Ramos (cell line): ENCODE data around the gene ABCA13.

ENCODE experiments used
- in situ Hi-C: fragments of 300-500 bp; cut with MboI; formaldehyde crosslinking; loops from one replicate; pipeline ENCODE4 v1.14.3; 2022; ENCODE audit warnings: low sequenced_read_pairs; ENCODE audit not compliant: unreplicated experiment

The ABCA13 gene

DNA sequence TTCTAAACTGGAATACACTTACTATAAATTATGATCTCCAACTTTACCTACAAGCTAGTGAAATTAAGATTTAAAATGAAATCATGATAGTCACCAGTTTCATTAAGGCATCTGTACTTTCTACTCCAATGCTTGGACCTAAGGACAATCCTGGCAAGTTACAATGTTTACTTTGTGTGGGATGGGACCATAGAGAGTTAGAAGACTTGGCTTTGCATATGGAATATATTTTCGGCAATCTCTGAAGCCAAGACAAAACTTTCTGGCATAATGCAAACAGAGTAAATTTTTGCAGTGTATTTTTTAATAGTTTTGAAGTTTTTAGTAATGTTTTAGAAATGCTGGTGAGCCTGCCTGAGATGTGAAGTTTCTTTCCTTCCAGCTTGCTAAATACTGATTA is 248.9 kb downstream of the ABCA13 start:
- in situ Hi-C loops = no loop called here

GRCh38 chr7:48421357-48421756 is 250.1 kb downstream of the ABCA13 start:
- in situ Hi-C loops = no loop called here

DNA sequence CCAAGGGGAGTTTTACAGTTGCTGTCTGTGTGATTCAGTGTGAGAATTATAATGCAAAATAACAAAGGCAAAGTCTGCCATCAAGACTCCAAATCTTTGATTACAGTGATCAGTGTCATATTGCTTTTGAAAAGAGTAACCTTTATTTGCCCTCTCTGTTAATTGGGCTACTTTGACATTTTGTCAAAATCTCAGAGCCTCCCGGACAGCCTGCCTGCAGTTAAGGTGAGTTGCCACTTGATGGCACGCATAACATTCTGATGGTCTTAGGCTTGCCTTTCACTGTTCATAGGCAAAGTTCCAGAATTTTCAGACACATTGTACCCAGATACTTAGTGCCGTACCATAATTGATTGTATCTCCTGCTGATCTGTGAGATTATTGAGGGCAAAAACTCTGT is 253.5 kb downstream of the ABCA13 start:
- in situ Hi-C loops = no loop called here

GRCh38 chr7:48426331-48426965 is 255.2 kb downstream of the ABCA13 start:
- in situ Hi-C loops = no loop called here

GRCh38 chr7:48426966-48427555 is 255.8 kb downstream of the ABCA13 start:
- in situ Hi-C loops = no loop called here

- in situ Hi-C loops = no loop called here
Measured at GRCh38 chr7:48427671-48428070, 256.4 kb downstream of the ABCA13 start.

DNA sequence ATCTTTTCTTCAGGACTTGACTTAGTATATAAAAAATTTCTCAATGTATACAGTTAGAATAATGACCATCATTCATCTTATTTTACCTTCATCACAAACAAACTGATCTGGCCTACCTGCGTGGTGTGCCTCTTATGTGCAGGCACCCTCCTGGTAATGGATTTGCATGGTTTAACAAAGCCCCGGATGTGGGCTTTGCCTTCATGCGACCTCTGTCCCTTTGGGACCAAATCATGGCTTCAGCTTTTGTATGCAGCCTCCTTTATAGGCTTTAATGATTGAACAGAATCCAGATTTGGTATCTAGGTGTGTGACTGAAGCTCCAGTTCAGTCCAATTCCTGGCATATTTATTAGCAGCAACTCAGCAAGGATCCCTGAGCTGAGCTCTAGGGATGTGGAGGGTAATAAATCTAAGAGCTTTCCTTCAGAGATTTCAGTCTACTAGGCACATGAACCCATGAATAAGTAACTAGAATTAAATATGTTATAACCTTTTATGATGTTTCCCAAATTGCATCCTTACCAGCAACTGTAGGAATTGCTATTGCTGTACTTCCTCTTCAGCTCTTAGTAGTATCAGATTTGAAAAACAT is 256.9 kb downstream of the ABCA13 start:
- in situ Hi-C loops = no loop called here

DNA sequence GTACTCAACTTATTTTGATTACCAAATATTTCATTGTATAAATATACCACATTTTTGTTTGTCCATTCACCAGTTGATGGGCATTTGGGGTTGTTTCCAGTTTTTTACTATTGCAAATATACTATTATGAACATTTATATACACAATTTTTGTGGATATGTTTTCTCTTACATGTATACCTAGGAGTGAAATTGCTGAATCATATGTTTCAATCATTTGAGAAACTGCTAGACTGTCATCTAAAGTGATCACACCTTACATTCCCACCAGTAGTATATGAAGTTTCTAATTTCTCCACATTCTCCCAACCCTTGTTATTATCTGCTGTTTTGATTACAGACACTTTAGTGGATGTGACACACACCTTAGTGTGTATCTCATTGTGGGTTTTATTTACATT is 257.9 kb downstream of the ABCA13 start:
- in situ Hi-C loops = no loop called here

DNA sequence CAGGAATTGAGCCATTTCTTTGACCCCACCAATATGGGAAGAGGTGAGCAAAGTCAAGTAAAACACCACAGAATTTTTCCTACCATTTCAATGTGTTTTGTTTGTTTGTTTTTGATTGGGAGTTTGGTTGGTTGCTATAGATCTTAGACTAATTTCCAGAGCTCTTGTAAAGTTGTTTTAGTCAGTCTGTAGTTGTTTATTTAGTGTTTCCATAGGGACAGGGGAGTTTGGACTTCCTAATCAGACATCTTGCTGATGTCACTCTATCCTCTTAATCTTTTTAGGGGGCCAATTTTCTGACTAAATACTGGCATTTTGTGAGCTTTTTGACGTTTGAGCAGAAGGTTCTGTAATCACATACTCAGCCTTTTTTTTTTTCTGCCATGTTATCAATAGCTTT is 266.9 kb downstream of the ABCA13 start:
- in situ Hi-C loops = no loop called here

GRCh38 chr7:48441848-48442492 is 270.7 kb downstream of the ABCA13 start:
- in situ Hi-C loops = no loop called here

DNA sequence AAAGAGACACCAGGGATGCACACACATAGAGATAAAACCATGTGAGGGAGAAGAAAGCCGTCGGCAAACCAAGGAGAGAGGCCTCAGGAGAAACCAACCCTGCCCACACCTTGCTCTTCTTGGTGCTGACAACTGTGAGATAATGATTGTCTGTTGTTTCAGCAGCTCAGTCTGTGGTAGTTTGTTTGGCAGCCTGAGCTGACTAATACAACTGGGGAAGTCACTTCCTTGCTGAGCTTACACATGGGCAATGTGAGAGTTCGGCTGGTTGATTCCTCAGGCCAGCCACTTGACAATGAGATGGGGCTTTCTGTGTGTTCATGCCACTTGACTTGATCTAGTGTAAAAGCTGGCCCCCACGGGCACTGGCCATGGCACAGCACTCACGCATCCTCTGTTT is 271.8 kb downstream of the ABCA13 start:
- in situ Hi-C loops = no loop called here

DNA sequence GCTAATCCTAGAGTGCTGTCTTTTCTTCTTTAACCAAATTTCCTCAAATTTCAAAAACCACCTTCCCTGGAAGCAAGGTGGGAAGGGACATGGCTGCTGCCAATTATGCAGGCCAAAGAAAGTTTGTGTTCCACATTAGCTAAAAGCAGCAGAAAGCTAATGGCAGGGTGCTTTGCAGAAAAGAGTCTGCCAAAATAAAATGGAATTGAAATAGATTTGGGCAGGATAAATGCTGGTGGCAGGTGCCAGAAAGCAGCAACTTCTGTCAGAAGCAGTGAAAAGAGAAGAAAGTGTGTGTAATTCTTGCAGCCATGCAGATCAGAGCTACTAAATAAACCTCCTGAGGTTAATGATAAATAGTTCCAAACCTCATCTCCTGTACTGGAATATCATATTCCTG is 275.5 kb downstream of the ABCA13 start:
- in situ Hi-C loops = no loop called here

DNA sequence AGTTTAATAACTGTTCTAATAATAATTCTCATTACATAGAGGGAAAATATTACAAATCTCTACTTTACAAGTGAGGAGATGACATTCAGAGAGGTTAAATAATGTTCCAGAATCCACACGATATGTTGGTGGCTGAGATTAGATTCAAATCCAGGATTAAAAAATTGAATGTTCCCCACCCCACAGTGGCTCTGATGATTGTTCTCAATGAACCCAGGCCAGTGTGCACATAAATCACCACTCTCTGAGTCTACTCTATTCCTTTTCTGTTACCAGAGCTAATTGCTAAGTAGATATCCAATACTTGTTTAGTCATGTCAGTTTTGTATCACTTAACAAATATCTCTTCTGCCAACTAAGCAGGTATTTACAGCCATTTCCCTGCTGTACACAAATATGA is 281.0 kb downstream of the ABCA13 start:
- in situ Hi-C loops = no loop called here

GRCh38 chr7:48454750-48455192 is 283.5 kb downstream of the ABCA13 start:
- in situ Hi-C loops = no loop called here

DNA sequence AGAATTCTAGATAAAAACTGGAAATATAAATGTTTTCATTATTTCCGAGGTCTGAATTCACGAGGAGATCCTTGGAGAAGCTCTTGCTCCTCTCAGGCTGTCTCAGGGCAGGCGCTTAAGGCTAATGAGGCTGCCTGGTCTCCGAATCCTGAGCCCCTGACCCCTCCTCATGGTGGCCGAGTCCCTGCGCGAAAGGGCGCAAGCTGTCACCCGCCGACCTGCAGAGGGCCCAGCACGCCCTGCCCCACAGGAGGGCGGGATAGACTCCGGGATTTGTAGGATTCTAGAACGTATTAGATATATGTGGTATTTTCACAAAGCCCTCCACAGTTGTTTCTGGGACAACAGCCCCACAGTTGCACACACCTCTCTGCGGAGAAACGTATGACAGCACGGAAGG is 284.1 kb downstream of the ABCA13 start:
- in situ Hi-C loops = no loop called here

DNA sequence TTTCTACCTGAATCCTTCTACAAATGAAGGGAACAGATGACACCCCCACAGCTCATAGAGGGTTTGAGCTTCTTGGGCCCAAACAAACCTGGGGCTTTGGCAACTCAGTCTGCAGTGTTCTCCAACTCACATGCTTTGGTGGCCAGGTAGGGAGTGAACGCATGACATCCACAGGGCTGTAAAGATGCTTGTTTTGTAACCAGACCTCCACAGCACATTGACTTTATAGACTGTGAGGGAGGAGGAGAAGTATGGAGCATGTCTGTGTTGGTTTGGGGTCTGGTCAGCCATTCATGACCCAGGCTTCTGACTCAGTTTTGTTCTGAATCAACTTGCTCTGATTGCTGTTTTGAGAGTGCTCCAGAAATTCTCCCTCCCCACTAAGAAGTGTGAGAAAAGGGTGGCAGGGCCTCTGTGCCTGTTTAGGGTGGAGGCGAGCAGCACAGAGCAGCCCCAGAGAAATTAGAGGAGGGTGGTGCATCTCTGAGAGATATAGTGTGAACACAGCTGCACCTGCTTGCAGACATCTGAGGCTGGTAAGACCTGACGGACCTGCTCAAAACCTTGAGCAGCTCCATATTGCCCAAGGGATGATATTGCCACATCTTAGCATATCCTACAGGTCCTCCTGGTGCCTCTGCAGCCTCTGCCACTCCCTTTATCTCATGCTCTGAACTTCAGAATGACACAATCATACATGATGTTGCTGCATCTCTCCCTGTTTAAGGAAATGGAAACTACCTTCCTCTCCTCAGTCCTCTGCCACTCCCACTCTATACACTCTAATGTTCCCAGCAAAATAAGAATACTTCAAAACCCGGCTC is 287.7 kb downstream of the ABCA13 start:
- in situ Hi-C loops = no loop called here

- in situ Hi-C loops = no loop called here
Measured at GRCh38 chr7:48466713-48467112, 295.5 kb downstream of the ABCA13 start.

- in situ Hi-C loops = no loop called here
Measured at GRCh38 chr7:48471196-48471595, 299.9 kb downstream of the ABCA13 start.

GRCh38 chr7:48472640-48473039 is 301.4 kb downstream of the ABCA13 start:
- in situ Hi-C loops = no loop called here

DNA sequence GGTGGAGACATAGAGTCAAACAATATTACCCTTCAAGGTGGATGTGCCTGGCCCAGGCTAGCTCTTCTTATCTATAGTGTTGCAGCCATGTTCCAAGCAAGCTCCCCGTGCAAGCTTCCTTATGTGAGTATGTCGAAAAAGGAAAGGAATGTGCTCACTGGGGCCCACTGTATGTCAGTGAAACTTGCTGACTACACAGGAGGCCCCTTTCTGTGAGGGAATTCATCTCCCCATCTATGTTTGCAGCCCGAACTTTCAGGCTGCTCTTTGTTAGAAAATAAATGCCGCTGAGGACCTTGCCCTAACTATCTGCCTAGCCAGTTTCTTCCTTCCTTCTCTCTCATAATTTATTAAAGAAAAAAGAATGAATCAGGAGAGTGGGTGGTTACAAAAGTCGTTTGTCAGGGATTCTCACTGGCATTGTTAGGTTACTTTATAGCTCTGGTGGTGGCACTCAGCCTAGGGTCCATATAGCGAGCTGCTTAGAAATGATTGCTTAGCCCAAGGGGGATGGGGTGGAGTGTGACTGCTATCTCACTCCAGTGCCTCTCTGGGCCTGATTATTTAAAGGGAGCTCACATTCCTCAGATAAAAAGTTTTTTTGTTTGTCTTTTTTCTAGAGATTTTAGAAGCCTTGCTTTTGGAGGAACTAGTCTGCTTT is 302.1 kb downstream of the ABCA13 start:
- in situ Hi-C loops = no loop called here
